Measurements from ENCODE around the gene CYB5R4.

DNA sequence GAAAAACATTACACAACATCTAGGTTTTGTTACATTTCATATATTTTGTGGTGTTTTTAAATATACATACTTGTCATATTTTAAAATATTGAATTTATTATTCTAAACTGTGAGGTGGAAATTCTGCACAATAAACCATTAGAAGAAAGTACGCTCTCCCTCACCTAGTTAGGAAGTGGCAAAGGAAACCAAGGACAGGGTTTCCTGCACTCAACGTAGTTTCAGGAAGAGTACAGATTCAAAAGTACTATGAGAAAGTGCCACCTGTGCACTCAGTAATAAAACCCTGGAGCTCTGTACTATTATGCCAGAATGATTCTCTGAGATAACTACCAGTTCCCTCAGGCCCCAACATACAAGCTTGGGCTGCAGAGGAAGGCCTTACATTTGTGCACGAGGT lies 119.5 kb downstream of the CYB5R4 start:
- TF ChIP-seq POLR2A (IDR thresholded peaks at IDR 0.05) (no peak), POLR2AphosphoS5 (IDR thresholded peaks at IDR 0.05) (no peak)
- TF ChIP-seq, protein P1, sequence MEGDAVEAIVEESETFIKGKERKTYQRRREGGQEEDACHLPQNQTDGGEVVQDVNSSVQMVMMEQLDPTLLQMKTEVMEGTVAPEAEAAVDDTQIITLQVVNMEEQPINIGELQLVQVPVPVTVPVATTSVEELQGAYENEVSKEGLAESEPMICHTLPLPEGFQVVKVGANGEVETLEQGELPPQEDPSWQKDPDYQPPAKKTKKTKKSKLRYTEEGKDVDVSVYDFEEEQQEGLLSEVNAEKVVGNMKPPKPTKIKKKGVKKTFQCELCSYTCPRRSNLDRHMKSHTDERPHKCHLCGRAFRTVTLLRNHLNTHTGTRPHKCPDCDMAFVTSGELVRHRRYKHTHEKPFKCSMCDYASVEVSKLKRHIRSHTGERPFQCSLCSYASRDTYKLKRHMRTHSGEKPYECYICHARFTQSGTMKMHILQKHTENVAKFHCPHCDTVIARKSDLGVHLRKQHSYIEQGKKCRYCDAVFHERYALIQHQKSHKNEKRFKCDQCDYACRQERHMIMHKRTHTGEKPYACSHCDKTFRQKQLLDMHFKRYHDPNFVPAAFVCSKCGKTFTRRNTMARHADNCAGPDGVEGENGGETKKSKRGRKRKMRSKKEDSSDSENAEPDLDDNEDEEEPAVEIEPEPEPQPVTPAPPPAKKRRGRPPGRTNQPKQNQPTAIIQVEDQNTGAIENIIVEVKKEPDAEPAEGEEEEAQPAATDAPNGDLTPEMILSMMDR (IDR thresholded peaks at IDR 0.05 in 8 of 11, conservative IDR thresholded peaks at IDR 0.05 in 3 of 11), result no peak
